Measurements from ENCODE around the gene PCNX1. TPM values are rescaled to one million over a fixed set of nuclear protein-coding genes. Genes with fewer than 3 reads are reported as not detected.
A peak's percentile ranks its signal among the peaks of the same experiment; 100 is the strongest.

The PCNX1 gene
- total RNA-seq, 4 donors from 2014 or later: 47.1 to 73.6 (median 66.2) TPM

- Histone ChIP-seq H3K9me3 (no peaks in the 10 kb centered on the region), H3K4me3 (no peak overlapping the region), H3K27ac (no peak overlapping the region), H3K36me3 (peaks cover 3 to 25% of the 10 kb centered on the region in 2 donors), H3K27me3 (no peaks in the 10 kb centered on the region), H3K4me1 (peaks cover 0 to 8% (median 0%) of the 10 kb centered on the region in 3 donors)
- TF ChIP-seq EP300 (IDR thresholded peaks at IDR 0.05) (no peak), CTCF (IDR thresholded peaks at IDR 0.05) (peak; percentile 86 to 96 (median 90))
- WGBS, 2 donors (ENCODE audit: low coverage in 1 of 2): 50 to 54% methylated on average over 2 to 6 of the region's 6 CpGs
- ATAC-seq: peak; percentile 73
Observed at GRCh38 chr14:70972107-70972976, 65.1 kb downstream of the PCNX1 start.

DNA sequence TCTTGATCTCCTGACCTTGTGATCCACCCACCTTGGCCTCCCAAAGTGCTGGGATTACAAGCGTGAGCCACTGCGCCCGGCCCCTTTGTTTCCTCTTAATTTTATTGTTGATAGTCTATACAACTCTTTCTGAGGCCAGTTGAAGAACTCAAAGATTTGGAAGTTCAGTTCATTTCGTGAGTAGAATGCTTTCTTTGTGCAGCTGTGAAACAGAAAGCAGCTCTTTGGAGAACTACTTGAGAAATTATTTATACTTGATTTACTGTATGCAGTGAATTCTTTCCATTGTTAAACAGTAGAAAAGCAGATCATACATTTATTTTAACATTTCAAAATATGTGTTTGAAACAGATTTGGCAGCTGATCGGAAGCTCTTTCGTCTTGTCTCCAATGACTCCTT lies 69.3 kb downstream of the PCNX1 start:
- no peak for ATAC-seq
- H3K27me3 ChIP-seq: no peaks in the 10 kb centered on the region
- no peak overlapping the region for H3K4me3 ChIP-seq
- peaks cover 3 to 24% of the 10 kb centered on the region in 2 donors for H3K36me3 ChIP-seq
- WGBS, 2 donors (ENCODE audit: low coverage in 1 of 2): 79 to 85% methylated on average over 4 to 6 of the region's 6 CpGs
- no peak for TF ChIP-seq CTCF (IDR thresholded peaks at IDR 0.05)
- no peak for TF ChIP-seq POLR2A (IDR thresholded peaks at IDR 0.05)
- no peak for TF ChIP-seq POLR2AphosphoS5 (IDR thresholded peaks at IDR 0.05)
- TF ChIP-seq EP300 (IDR thresholded peaks at IDR 0.05): no peak
- H3K4me1 ChIP-seq: peaks cover 0 to 25% (median 3%) of the 10 kb centered on the region in 3 donors
- H3K9me3 ChIP-seq: no peaks in the 10 kb centered on the region
- H3K27ac ChIP-seq: no peak overlapping the region

GRCh38 chr14:70981000-70981952 lies 74.0 kb downstream of the PCNX1 start:
- Histone ChIP-seq H3K27ac (no peak overlapping the region), H3K4me1 (peaks cover 0 to 24% (median 3%) of the 10 kb centered on the region in 3 donors), H3K9me3 (no peaks in the 10 kb centered on the region), H3K4me3 (no peak overlapping the region), H3K36me3 (peaks cover 0 to 24% of the 10 kb centered on the region in 2 donors), H3K27me3 (no peaks in the 10 kb centered on the region)
- no peak for ATAC-seq
- no peak for TF ChIP-seq EP300 (IDR thresholded peaks at IDR 0.05)
- WGBS, 2 donors (ENCODE audit: low coverage in 1 of 2): 37 to 49% methylated on average over 6 of the region's 6 CpGs

DNA sequence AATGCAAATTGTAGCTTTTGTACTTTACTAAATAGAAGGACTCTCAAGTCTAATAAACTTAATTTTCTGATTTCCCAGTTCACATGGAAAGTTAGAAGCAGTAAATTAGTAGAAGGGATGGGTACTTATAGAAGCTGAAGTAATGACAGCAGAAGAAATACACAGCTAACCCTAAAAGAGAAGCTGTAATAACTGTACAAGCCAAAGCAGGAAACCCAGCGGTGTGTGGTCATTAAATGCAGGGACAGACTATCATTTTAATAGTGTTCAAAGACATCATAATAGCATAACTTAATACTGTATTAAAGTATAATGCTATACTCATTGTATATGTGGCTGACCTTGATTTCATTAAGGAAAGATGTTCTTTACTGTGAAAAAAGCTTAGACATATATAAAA lies 74.9 kb downstream of the PCNX1 start:
- WGBS, 2 donors (ENCODE audit: low coverage in 1 of 2): 78 to 93% methylated on average over 1 of the region's 1 CpG
- H3K9me3 ChIP-seq: no peaks in the 10 kb centered on the region
- H3K4me1 ChIP-seq: peaks cover 0 to 24% (median 3%) of the 10 kb centered on the region in 3 donors
- peaks cover 0 to 16% of the 10 kb centered on the region in 2 donors for H3K36me3 ChIP-seq
- no peaks in the 10 kb centered on the region for H3K27me3 ChIP-seq
- TF ChIP-seq POLR2AphosphoS5 (IDR thresholded peaks at IDR 0.05) (no peak), EP300 (IDR thresholded peaks at IDR 0.05) (no peak), POLR2A (IDR thresholded peaks at IDR 0.05) (no peak), CTCF (IDR thresholded peaks at IDR 0.05) (no peak)
- no peak overlapping the region for H3K27ac ChIP-seq
- H3K4me3 ChIP-seq: no peak overlapping the region
- no peak for ATAC-seq

DNA sequence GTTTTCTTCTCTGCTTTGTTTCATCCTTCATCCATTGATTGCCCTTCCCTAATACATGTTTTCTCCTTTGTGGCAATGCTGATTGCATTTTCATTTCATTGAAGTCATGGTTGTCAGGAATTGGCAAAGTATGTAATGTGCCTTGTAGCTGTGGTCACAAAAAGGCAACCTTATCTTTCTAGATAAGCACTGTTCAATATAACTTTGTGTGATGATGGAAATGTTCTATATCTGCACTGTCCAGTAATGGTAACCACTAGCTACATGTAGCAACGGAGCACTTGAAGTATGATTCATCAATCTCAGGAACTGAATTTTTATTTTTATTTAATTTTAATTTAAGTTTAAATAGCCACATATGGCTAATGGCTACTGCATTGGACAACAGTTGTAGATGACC lies 79.8 kb downstream of the PCNX1 start:
- Histone ChIP-seq H3K4me3 (no peak overlapping the region), H3K27me3 (no peaks in the 10 kb centered on the region), H3K9me3 (no peaks in the 10 kb centered on the region), H3K36me3 (peaks cover 0 to 7% of the 10 kb centered on the region in 2 donors), H3K4me1 (peaks cover 0 to 3% (median 0%) of the 10 kb centered on the region in 3 donors), H3K27ac (no peak overlapping the region)
- TF ChIP-seq CTCF (IDR thresholded peaks at IDR 0.05): no peak
- no peak for TF ChIP-seq POLR2AphosphoS5 (IDR thresholded peaks at IDR 0.05)
- TF ChIP-seq POLR2A (IDR thresholded peaks at IDR 0.05): no peak
- TF ChIP-seq EP300 (IDR thresholded peaks at IDR 0.05): no peak
- 85 to 86% methylated on average over 1 of the region's 1 CpG for WGBS, 2 donors (ENCODE audit: low coverage in 1 of 2)
- ATAC-seq: no peak
